Measurements from ENCODE around the gene NT5C3B. TPM values are rescaled to one million over a fixed set of nuclear protein-coding genes. Genes with fewer than 3 reads are reported as not detected.

NT5C3B gene
- total and polyA plus RNA-seq, 2 experiments from 2014 or later = 164 to 222 TPM

DNA sequence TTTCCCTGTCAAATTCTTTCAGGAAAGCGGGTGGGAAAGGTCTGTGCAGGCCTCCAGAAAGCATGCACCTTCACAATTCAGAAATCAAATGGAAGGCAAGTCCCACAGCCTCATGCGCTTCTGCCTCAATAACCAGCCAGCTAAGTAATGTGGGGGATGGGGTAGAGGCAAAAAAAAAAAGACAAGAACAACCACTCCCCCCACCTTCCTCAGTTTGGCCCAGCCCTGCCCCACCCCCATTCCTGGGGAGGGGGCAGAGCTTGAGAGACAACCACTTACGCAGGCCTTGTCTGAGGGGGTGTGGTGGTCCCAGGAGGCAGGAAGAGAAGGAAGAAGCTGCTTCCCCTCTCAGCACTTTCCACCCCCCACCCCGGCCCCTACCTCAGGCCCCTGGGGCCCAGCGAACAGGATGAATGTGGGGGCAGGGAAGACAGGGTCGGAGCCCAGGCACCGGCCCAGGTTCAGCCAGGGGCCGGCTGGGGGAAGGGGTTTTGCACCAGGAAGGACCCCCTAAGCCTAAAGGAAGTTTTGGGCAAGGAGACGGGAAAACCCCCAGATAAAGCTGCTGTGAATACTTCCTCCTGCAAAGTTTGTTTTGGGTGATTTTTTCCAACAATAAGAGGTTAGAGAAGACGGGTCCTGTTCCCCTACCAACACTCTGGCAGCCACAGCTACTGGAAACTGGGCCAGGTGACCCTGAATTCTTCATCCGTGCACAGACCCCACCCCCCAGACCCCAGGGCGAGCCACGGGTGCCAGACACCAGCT lies 50.8 kb downstream of the NT5C3B start:
- peak; percentile 42 to 84 for DNase-seq (ENCODE audit: low read depth in 1 of 2, low spot score in 1 of 2)
- Histone ChIP-seq H3K9me3 (ENCODE audit: low read depth) (no peaks in the 10 kb centered on the region), H3K4me1 (ENCODE audit: low read depth) (peaks cover 35% of the 10 kb centered on the region), H3K4me3 (peak overlapping the region; percentile 51), H3K36me3 (no peaks in the 10 kb centered on the region), H3K27me3 (no peaks in the 10 kb centered on the region), H3K27ac (peak overlapping the region; percentile 88)
- TF ChIP-seq, protein P1, sequence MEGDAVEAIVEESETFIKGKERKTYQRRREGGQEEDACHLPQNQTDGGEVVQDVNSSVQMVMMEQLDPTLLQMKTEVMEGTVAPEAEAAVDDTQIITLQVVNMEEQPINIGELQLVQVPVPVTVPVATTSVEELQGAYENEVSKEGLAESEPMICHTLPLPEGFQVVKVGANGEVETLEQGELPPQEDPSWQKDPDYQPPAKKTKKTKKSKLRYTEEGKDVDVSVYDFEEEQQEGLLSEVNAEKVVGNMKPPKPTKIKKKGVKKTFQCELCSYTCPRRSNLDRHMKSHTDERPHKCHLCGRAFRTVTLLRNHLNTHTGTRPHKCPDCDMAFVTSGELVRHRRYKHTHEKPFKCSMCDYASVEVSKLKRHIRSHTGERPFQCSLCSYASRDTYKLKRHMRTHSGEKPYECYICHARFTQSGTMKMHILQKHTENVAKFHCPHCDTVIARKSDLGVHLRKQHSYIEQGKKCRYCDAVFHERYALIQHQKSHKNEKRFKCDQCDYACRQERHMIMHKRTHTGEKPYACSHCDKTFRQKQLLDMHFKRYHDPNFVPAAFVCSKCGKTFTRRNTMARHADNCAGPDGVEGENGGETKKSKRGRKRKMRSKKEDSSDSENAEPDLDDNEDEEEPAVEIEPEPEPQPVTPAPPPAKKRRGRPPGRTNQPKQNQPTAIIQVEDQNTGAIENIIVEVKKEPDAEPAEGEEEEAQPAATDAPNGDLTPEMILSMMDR (IDR thresholded peaks at IDR 0.05; ENCODE audit: low read depth, low read length) = no peak

DNA sequence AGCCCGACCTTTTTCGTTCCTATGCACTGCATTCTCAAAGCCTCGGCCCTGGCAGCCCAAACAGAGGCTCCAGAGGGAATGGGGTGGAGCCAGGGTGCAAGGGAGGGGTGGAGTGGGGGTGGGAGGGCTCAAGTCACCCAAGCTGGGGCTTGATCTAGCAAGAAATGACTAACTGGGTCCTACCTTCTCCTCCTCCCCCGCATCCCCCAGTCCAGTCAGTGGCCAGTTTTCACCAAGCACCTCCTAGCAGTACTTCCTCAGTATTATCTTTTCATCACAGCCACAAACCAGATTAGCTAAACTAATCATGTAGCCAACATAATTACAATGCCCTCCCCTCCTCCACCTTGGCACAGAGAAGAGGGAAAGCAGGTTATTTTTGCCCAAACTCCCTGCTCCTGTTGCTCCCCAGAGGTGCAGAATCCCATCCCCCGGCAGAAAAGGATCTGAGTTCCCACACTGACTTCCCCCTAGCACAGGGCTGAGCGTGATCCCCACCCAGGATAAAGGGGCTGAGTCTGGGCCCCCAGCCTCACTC lies 51.8 kb downstream of the NT5C3B start:
- peak; percentile 64 to 77 for DNase-seq (ENCODE audit: low read depth in 1 of 2, low spot score in 1 of 2)
- H3K27me3 ChIP-seq = no peaks in the 10 kb centered on the region
- TF ChIP-seq, protein P1 (IDR thresholded peaks at IDR 0.05; ENCODE audit: low read depth, low read length) = no peak
- H3K9me3 ChIP-seq (ENCODE audit: low read depth) = no peaks in the 10 kb centered on the region
- H3K36me3 ChIP-seq = no peaks in the 10 kb centered on the region
- peak overlapping the region; percentile 51 for H3K4me3 ChIP-seq
- H3K27ac ChIP-seq = peak overlapping the region; percentile 88
- H3K4me1 ChIP-seq (ENCODE audit: low read depth) = peaks cover 31% of the 10 kb centered on the region

DNA sequence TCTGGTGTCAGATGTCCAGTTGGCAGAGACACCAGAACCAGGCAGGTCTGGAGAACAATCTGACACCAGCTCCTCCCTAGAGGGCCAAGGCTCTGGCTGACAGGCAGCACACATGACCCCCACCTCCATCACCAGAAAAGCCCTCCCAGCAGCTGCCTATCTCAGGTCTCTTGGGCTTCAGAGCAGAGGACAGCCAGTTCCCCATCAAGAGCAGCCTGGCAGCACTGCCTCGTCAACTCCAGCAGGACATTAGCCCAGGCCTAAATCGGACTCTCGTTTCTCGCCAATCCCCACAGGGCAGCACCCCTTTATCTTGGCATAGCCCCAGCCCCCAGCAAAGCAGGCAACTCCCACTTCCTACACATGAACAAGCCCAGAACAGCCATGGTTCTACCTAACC lies 53.9 kb downstream of the NT5C3B start:
- Histone ChIP-seq H3K27me3 (no peaks in the 10 kb centered on the region), H3K4me3 (no peak overlapping the region), H3K36me3 (no peaks in the 10 kb centered on the region), H3K4me1 (ENCODE audit: low read depth) (peaks cover 31% of the 10 kb centered on the region), H3K27ac (peak overlapping the region; percentile 88), H3K9me3 (ENCODE audit: low read depth) (no peaks in the 10 kb centered on the region)
- DNase-seq (ENCODE audit: low read depth in 1 of 2, low spot score in 1 of 2) = peak in 1 of 2 donors; percentile 32
- TF ChIP-seq, protein P1 (IDR thresholded peaks at IDR 0.05; ENCODE audit: low read depth, low read length) = no peak

DNA sequence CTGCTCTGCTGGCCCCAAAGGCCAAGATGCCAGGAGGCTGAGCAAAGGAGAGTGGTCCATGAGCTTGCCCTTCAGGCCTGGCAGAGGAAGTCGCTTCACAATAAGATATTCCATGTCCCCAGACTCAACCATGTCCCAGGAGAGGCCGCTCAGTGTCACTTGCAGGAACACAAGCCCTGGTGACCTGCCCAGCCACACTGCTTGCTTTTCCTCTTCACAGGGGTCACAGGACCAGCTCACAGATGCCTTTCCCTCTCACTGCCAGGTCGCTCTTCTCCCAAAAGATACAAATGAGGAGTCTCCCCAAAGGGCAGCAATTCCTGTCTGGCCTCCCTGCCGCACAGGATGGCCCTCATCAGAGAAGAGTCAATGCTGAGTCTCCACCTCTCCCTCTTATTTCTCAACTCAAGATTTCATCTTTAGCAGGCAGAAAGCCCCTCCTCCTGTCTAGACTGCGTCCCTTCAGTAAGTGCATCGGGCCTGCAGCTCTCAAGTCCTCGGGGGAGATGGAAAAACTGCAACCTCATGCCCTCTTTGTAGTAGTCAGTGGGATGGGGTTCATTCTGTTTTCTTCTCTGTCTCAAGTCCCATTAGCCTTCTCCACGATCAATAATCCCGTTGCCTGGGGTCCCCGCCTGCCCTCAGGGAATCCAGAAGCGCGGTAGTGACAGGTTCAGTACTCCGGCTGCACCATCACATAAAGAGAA lies 54.5 kb downstream of the NT5C3B start:
- Histone ChIP-seq H3K36me3 (no peaks in the 10 kb centered on the region), H3K4me1 (ENCODE audit: low read depth) (peaks cover 31% of the 10 kb centered on the region), H3K4me3 (no peak overlapping the region), H3K27ac (peak overlapping the region; percentile 88), H3K27me3 (no peaks in the 10 kb centered on the region), H3K9me3 (ENCODE audit: low read depth) (no peaks in the 10 kb centered on the region)
- TF ChIP-seq, protein P1 (IDR thresholded peaks at IDR 0.05; ENCODE audit: low read depth, low read length) = no peak
- DNase-seq (ENCODE audit: low read depth in 1 of 2, low spot score in 1 of 2) = peak in 1 of 2 donors; percentile 35

DNA sequence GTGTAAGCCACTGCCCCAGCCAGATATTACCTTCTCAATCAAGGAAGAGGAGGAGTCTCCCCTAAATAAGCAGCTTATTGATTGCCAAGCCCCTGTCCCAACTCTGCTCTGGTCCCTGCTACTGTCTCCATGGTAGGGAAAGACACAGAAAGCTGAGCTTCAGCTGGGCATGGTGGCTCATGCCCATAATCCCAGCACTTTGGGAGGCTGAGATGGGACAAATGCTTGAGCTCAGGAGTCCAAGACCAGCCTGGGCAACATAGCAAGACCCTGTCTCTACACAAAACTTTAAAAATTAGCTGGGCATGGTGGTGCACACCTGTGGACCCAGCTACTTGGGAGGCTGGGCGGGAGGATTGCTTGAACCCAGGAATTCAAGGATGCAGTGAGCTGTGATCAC lies 56.1 kb downstream of the NT5C3B start:
- Histone ChIP-seq H3K4me3 (no peak overlapping the region), H3K4me1 (ENCODE audit: low read depth) (peaks cover 34% of the 10 kb centered on the region), H3K36me3 (no peaks in the 10 kb centered on the region), H3K27ac (no peak overlapping the region), H3K27me3 (no peaks in the 10 kb centered on the region), H3K9me3 (ENCODE audit: low read depth) (no peaks in the 10 kb centered on the region)
- DNase-seq (ENCODE audit: low read depth in 1 of 2, low spot score in 1 of 2) = no peak
- TF ChIP-seq, protein P1 (IDR thresholded peaks at IDR 0.05; ENCODE audit: low read depth, low read length) = no peak
